Smooth muscle cell (in vitro differentiated cells): ENCODE results near the gene B3GLCT. TPM values are rescaled to one million over a fixed set of nuclear protein-coding genes. Genes with fewer than 3 reads are reported as not detected.

Experiments
- DNase-seq: peaks from one replicate; lab custom pipeline; 2025; ENCODE audit not compliant: unreplicated experiment; lab: John Stamatoyannopoulos, UW
- H2AFZ ChIP-seq: fragments of 200-600 bp; sonication (generic); 2 replicates; pipeline ENCODE4 v1.6.0; 2016; ENCODE audit warnings: antibody characterized with exemption, low read depth, mild to moderate bottlenecking
- H3F3A ChIP-seq: fragments of 200-600 bp; sonication (generic); 2 replicates; pipeline ENCODE4 v1.6.0; 2017; ENCODE audit warnings: antibody characterized with exemption, low read depth
- H3K27ac ChIP-seq: fragments of 200-600 bp; sonication (generic); 2 replicates; pipeline ENCODE4 v1.5.1; 2016; ENCODE audit warnings: low read depth, mild to moderate bottlenecking
- H3K27me3 ChIP-seq: fragments of 200-600 bp; sonication (generic); 2 replicates; pipeline ENCODE4 v1.6.1; 2016; ENCODE audit warnings: low read depth, mild to moderate bottlenecking
- H3K36me3 ChIP-seq: fragments of 200-600 bp; sonication (generic); 2 replicates; pipeline ENCODE4 v1.5.1; 2016; ENCODE audit warnings: low read depth
- H3K4me1 ChIP-seq: fragments of 200-600 bp; sonication (generic); 2 replicates; pipeline ENCODE4 v1.5.1; 2016; ENCODE audit warnings: low read depth
- H3K4me2 ChIP-seq: fragments of 200-600 bp; sonication (generic); 2 replicates; pipeline ENCODE4 v1.6.0; 2016; ENCODE audit warnings: mild to moderate bottlenecking
- H3K4me3 ChIP-seq: fragments of 200-600 bp; sonication (generic); 2 replicates; pipeline ENCODE4 v1.5.1; 2016; ENCODE audit warnings: mild to moderate bottlenecking
- H3K79me2 ChIP-seq: fragments of 200-600 bp; sonication (generic); 2 replicates; pipeline ENCODE4 v1.6.0; 2016; ENCODE audit warnings: low read depth, mild to moderate bottlenecking
- H3K9ac ChIP-seq: fragments of 200-600 bp; sonication (generic); 2 replicates; pipeline ENCODE4 v1.6.0; 2016; ENCODE audit warnings: low read depth
- H3K9me3 ChIP-seq: fragments of 200-600 bp; sonication (generic); replicated peaks from 2 replicates; pipeline ENCODE4 v1.5.1; 2016; ENCODE audit warnings: low read depth
- H4K20me1 ChIP-seq: fragments of 200-600 bp; sonication (generic); 2 replicates; pipeline ENCODE4 v1.6.0; 2016; ENCODE audit warnings: low read depth
- WGBS: methylation state at CpG from one replicate; pipeline ENCODE4 v1.1.7; 2016; ENCODE audit warnings: low lambda C conversion rate; 5-methylcytosine and 5-hydroxymethylcytosine counted together
- polyA plus RNA-seq: library from polyadenylated mRNA; unstranded; fragments of >200 nt; fragmentation: Nextera tagmentation; extraction: Ambion mirVana; gene quantifications from 2 replicates; pipeline ENCODE4 v1.2.1, GENCODE V29; 2016
- total RNA-seq: library from RNA; depleted of rRNA; stranded (reverse); fragments of >200 nt; gene quantifications from 2 replicates; pipeline ENCODE4 v1.2.3, GENCODE V29; 2014
- TF ChIP-seq, protein P1 (sequence below): fragments of 200-600 bp; sonication (generic); IDR thresholded peaks from 2 replicates; pipeline ENCODE4 v1.5.1; 2017; ENCODE audit warnings: borderline replicate concordance, mild to moderate bottlenecking, antibody characterized with exemption; ENCODE audit not compliant: insufficient read depth, poor library complexity, severe bottlenecking

B3GLCT gene
- total and polyA plus RNA-seq, 2 experiments from 2014 or later, result 8.0 to 17.7 TPM

DNA sequence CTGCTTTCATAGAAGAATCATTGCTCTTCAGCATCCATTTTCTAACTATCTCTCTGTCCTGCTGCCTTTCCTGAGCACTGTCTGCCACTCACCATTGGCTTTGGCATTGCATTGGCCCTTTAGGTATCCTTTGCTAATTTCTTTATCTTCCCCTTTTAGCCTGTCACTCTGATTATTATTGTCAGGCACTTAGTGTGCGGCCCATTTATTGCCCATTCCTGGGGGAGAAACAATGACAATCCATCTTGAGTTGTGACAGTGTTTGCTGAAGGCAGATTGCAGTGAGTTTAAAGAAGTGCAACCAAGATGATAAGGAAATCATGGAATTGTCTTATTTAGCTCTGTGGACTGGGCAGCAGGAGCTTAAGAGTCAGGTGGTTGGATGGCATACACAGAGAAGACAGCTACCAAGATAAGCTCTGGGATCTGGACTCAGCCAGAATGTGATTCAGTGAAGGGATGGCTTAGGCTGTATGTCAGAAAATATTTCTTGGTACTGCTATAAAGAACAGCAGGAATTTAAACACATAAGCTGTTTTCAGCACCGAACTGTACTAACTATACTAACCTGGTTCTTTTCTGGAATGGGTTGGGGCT lies 25.3 kb downstream of the B3GLCT start:
- no peak for DNase-seq

DNA sequence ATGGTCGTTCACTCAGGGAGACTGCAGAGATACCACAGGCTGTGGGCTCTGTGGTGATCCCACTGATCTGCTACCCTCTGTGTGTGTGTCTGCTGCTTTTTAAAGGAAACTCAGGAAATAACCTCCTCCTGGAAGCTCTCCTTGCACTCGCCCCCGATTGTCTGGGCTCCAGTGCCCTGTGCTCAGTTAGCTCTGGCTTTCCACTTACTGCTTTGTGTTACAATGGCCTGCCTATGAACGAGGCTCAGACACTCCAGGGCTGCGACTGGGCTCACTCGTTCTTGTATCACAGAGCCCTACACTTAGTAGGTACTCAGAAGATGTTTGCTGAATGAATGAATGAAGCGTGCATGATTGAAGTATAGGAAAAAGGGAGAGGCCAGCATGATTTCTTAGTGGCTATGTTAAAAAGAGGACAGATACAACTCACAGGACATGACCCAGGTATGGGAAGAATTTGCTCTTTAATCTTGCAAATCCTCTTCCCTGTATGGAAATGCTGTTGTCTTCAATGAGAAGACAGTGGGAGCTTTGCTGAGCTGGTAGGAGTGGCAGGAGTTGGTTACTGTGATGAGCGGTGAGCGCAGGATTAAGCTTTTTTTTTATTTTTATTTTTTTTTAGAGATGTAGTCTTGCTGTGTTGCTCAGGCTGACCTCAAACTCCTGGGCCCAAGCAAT lies 26.4 kb downstream of the B3GLCT start:
- TF ChIP-seq, protein P1, sequence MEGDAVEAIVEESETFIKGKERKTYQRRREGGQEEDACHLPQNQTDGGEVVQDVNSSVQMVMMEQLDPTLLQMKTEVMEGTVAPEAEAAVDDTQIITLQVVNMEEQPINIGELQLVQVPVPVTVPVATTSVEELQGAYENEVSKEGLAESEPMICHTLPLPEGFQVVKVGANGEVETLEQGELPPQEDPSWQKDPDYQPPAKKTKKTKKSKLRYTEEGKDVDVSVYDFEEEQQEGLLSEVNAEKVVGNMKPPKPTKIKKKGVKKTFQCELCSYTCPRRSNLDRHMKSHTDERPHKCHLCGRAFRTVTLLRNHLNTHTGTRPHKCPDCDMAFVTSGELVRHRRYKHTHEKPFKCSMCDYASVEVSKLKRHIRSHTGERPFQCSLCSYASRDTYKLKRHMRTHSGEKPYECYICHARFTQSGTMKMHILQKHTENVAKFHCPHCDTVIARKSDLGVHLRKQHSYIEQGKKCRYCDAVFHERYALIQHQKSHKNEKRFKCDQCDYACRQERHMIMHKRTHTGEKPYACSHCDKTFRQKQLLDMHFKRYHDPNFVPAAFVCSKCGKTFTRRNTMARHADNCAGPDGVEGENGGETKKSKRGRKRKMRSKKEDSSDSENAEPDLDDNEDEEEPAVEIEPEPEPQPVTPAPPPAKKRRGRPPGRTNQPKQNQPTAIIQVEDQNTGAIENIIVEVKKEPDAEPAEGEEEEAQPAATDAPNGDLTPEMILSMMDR, result no peak
- WGBS, result 73% methylated on average over 9 of the region's 9 CpGs

More for the DNA sequence above, 25.3 kb downstream of the B3GLCT start:
- Histone ChIP-seq H3K4me2 (no peak overlapping the region), H3K9ac (no peak overlapping the region), H3K4me1 (no peaks in the 10 kb centered on the region), H3F3A (no peaks in the 10 kb centered on the region), H3K27ac (no peak overlapping the region), H3K4me3 (no peak overlapping the region), H4K20me1 (no peaks in the 10 kb centered on the region), H3K79me2 (no peaks in the 10 kb centered on the region), H3K36me3 (no peaks in the 10 kb centered on the region), H3K27me3 (no peaks in the 10 kb centered on the region), H2AFZ (no peak overlapping the region), H3K9me3 (no peaks in the 10 kb centered on the region)
- whole genome bisulfite sequencing, result 75% methylated on average over 2 of the region's 2 CpGs
- TF ChIP-seq, protein P1, result no peak

DNA sequence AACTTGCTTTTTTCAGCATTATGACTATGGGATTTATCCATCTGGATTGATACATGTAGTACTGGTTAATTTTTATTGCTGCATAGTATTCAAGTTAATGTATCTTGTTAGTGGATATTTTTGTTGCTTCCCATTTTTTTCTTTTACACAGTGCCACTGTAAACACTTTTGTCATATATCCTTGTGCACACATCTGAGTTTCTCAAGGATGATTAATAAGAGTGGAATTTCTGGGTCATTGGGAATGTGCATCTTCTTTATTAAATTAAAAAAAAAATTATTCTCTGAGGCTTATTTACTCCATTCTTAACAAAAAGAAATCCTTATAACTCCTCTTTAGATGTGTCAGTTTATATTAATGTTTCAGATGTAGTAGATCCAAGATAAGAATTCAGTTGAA lies 27.3 kb downstream of the B3GLCT start:
- H3K27ac ChIP-seq, result no peak overlapping the region
- H3K27me3 ChIP-seq, result no peaks in the 10 kb centered on the region
- no peak overlapping the region for H3K4me2 ChIP-seq
- TF ChIP-seq, protein P1, result no peak
- H3F3A ChIP-seq, result no peaks in the 10 kb centered on the region
- no peaks in the 10 kb centered on the region for H3K36me3 ChIP-seq
- no peak overlapping the region for H2AFZ ChIP-seq
- DNase-seq, result no peak
- no peak overlapping the region for H3K4me3 ChIP-seq
- no peaks in the 10 kb centered on the region for H3K79me2 ChIP-seq
- H4K20me1 ChIP-seq, result no peaks in the 10 kb centered on the region
- H3K9ac ChIP-seq, result no peak overlapping the region
- H3K9me3 ChIP-seq, result no peaks in the 10 kb centered on the region
- H3K4me1 ChIP-seq, result no peaks in the 10 kb centered on the region

More for the DNA sequence above, 26.4 kb downstream of the B3GLCT start:
- Histone ChIP-seq H3K79me2 (no peaks in the 10 kb centered on the region), H3F3A (no peaks in the 10 kb centered on the region), H3K27ac (no peak overlapping the region), H3K4me2 (no peak overlapping the region), H3K36me3 (no peaks in the 10 kb centered on the region), H3K4me1 (no peaks in the 10 kb centered on the region), H3K9me3 (no peaks in the 10 kb centered on the region), H3K9ac (no peak overlapping the region), H2AFZ (no peak overlapping the region), H3K4me3 (no peak overlapping the region), H3K27me3 (no peaks in the 10 kb centered on the region), H4K20me1 (no peaks in the 10 kb centered on the region)
- no peak for DNase-seq

DNA sequence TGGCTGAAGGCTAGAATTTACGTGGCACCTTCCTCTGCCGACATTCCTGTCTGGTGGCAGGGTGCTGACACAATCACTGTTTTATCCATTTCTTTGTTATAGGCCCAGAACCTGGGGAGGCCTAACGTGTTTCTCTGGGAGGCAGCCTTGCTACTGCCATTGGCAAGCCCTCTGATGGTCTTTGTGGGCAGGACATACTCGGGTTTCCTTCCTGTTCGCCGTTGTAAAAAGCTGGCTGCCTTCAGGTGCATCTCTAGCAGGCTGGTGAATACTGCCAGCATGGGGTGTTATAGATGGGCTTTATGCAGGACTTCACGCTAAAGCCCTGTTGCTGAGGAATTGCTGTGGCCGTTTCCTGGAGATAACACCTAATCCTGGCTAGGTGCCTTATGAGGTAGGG lies 28.1 kb downstream of the B3GLCT start:
- WGBS, result 82% methylated on average over 8 of the region's 8 CpGs

More for the DNA sequence above, 28.1 kb downstream of the B3GLCT start:
- no peaks in the 10 kb centered on the region for H4K20me1 ChIP-seq
- no peak for DNase-seq
- H3K4me2 ChIP-seq, result no peak overlapping the region
- no peak overlapping the region for H2AFZ ChIP-seq
- H3K4me1 ChIP-seq, result no peaks in the 10 kb centered on the region
- H3K79me2 ChIP-seq, result no peaks in the 10 kb centered on the region
- no peaks in the 10 kb centered on the region for H3K9me3 ChIP-seq
- no peak overlapping the region for H3K4me3 ChIP-seq
- H3K9ac ChIP-seq, result no peak overlapping the region
- no peaks in the 10 kb centered on the region for H3K27me3 ChIP-seq
- TF ChIP-seq, protein P1, result no peak
- H3K27ac ChIP-seq, result no peak overlapping the region
- no peaks in the 10 kb centered on the region for H3K36me3 ChIP-seq
- H3F3A ChIP-seq, result no peaks in the 10 kb centered on the region
